Upper lobe of left lung (tissue), 6 donors: ENCODE data around the gene PTPN6. TPM values are rescaled to one million over a fixed set of nuclear protein-coding genes. Genes with fewer than 3 reads are reported as not detected.

Experiments
- ATAC-seq, 2 donors: fragments of 200-7000 bp; cut with Tn5 transposase; one replicate each; pipeline ENCODE4 v1.9.1; 2022; ENCODE audit warnings: mild to moderate bottlenecking in 2 of 2, moderate library complexity in 2 of 2; ENCODE audit not compliant: low FRiP score in 2 of 2
- DNase-seq, 2 donors: peaks; one replicate each; pipeline ENCODE4 v3.0.0-alpha.2; 2019 to 2020
- H3K27ac ChIP-seq, 4 donors: fragments of 200-600 bp; sonication (generic); one replicate each; pipeline ENCODE4 v1.5.1; 2016 to 2019
- H3K27me3 ChIP-seq, 4 donors: fragments of 200-600 bp; sonication (generic); one replicate each; pipeline ENCODE4 v1.5.1; 2017 to 2019
- H3K36me3 ChIP-seq, 4 donors: fragments of 200-600 bp; sonication (generic); one replicate each; pipeline ENCODE4 v1.5.1; 2016 to 2019
- H3K4me1 ChIP-seq, 4 donors: fragments of 200-600 bp; sonication (generic); one replicate each; pipeline ENCODE4 v1.5.1; 2018 to 2019
- H3K4me3 ChIP-seq, 4 donors: fragments of 200-600 bp; sonication (generic); one replicate each; pipeline ENCODE4 v1.5.1; 2017 to 2019; ENCODE audit warnings: mild to moderate bottlenecking in 2 of 4, moderate library complexity in 1 of 4
- H3K9me3 ChIP-seq, 4 donors: fragments of 200-600 bp; sonication (generic); one replicate each; pipeline ENCODE4 v1.5.1; 2018 to 2019
- CTCF ChIP-seq, 6 experiments: fragments of 450-650 bp in 4 of 6; fragments of 200-600 bp in 2 of 6; sonication (generic) in 2 of 6; IDR thresholded peaks; one replicate each; pipeline ENCODE4 v1.5.1; 2016 to 2019; ENCODE audit warnings: antibody characterized with exemption in 6 of 6
- EP300 ChIP-seq, 4 donors: sonication (generic); formaldehyde crosslinking; IDR thresholded peaks; one replicate each; pipeline ENCODE4 v1.5.1; 2017; ENCODE audit warnings: antibody characterized with exemption in 4 of 4, control low read depth in 2 of 4
- POLR2A ChIP-seq, 4 donors: fragments of 450-650 bp; IDR thresholded peaks; one replicate each; pipeline ENCODE4 v1.5.1; 2016 to 2017; ENCODE audit warnings: antibody characterized with exemption in 4 of 4, mild to moderate bottlenecking in 2 of 4
- POLR2AphosphoS5 ChIP-seq, 2 donors: sonication (generic); formaldehyde crosslinking; IDR thresholded peaks; one replicate each; pipeline ENCODE4 v1.5.1; 2017; ENCODE audit warnings: antibody characterized with exemption in 2 of 2
- WGBS, 2 donors: methylation state at CpG; one replicate each; pipeline ENCODE4 v1.1.5; 2017 to 2018; 5-methylcytosine and 5-hydroxymethylcytosine counted together
- total RNA-seq, 6 donors: library from RNA; depleted of rRNA in 4 of 6; stranded (reverse); fragments of >200 nt in 4 of 6; gene quantifications; one replicate each; pipeline versions ENCODE4 v1.1.0 to v1.2.1, GENCODE V29; 2016 to 2021
- donor health status: DM: no; HTN: no; CAD: no; lungs with moderate emphysema.
- donor health status: DM: no; HTN: yes; CAD: no; lungs with severe emphysema.

Gene PTPN6
- total RNA-seq, 6 donors from 2014 or later: 56.3 to 215 (median 114) TPM

- H3K27ac ChIP-seq: peak overlapping the region; percentile 59 to 98 (median 93)
- TF ChIP-seq POLR2AphosphoS5 (IDR thresholded peaks at IDR 0.05) (no peak), EP300 (IDR thresholded peaks at IDR 0.05) (no peak), CTCF (IDR thresholded peaks at IDR 0.05) (no peak), POLR2A (IDR thresholded peaks at IDR 0.05) (no peak)
- ATAC-seq (no peak), DNase-seq (no peak)
- peaks cover 0 to 32% (median 13%) of the 10 kb centered on the region in 4 donors for H3K36me3 ChIP-seq
- no peaks in the 10 kb centered on the region for H3K9me3 ChIP-seq
- peak overlapping the region in 2 of 4 donors; percentile 49 to 51 for H3K4me3 ChIP-seq
- no peaks in the 10 kb centered on the region for H3K27me3 ChIP-seq
- 72 to 89% methylated on average over 1 to 11 of the region's 11 CpGs for WGBS, 2 donors
- peaks cover 24 to 63% (median 41%) of the 10 kb centered on the region in 4 donors for H3K4me1 ChIP-seq
These were observed 5.5 kb upstream of the PTPN6 start for GRCh38 chr12:6945613-6946012.

- 25 to 38% methylated on average over 24 to 31 of the region's 32 CpGs for WGBS, 2 donors
These were observed 4.9 kb upstream of the PTPN6 start for GRCh38 chr12:6946033-6946919.

GRCh38 chr12:6946920-6947374 lies 4.2 kb upstream of the PTPN6 start:
- no peak for ATAC-seq
- H3K36me3 ChIP-seq: peaks cover 0 to 18% (median 1%) of the 10 kb centered on the region in 4 donors
- no peaks in the 10 kb centered on the region for H3K27me3 ChIP-seq
- no peaks in the 10 kb centered on the region for H3K9me3 ChIP-seq
- H3K4me1 ChIP-seq: peaks cover 24 to 67% (median 43%) of the 10 kb centered on the region in 4 donors
- TF ChIP-seq EP300 (IDR thresholded peaks at IDR 0.05) (no peak), POLR2A (IDR thresholded peaks at IDR 0.05) (no peak), POLR2AphosphoS5 (IDR thresholded peaks at IDR 0.05) (no peak), CTCF (IDR thresholded peaks at IDR 0.05) (no peak)
- peak overlapping the region in 3 of 4 donors; percentile 32 to 51 (median 49) for H3K4me3 ChIP-seq
- H3K27ac ChIP-seq: peak overlapping the region; percentile 59 to 98 (median 93)
- no peak for DNase-seq
- WGBS, 2 donors: 65 to 67% methylated on average over 8 of the region's 8 CpGs

More at GRCh38 chr12:6946033-6946919, 4.9 kb upstream of the PTPN6 start:
- Histone ChIP-seq H3K4me1 (peaks cover 24 to 67% (median 43%) of the 10 kb centered on the region in 4 donors), H3K36me3 (peaks cover 0 to 25% (median 8%) of the 10 kb centered on the region in 4 donors), H3K9me3 (no peaks in the 10 kb centered on the region), H3K27ac (peak overlapping the region; percentile 59 to 98 (median 93)), H3K4me3 (peak overlapping the region in 3 of 4 donors; percentile 32 to 51 (median 49)), H3K27me3 (no peaks in the 10 kb centered on the region)
- ATAC-seq (peak; percentile 18 to 89), DNase-seq (peak; percentile 95 to 97)
- TF ChIP-seq EP300 (IDR thresholded peaks at IDR 0.05) (no peak), POLR2A (IDR thresholded peaks at IDR 0.05) (peak in 2 of 4 donors; percentile 81 to 83), CTCF (IDR thresholded peaks at IDR 0.05) (peak in 3 of 6 experiments; percentile 29 to 31 (median 29)), POLR2AphosphoS5 (IDR thresholded peaks at IDR 0.05) (peak; percentile 53 to 97)

GRCh38 chr12:6947615-6948014 lies 3.5 kb upstream of the PTPN6 start:
- H3K4me3 ChIP-seq: no peak overlapping the region
- peaks cover 0 to 15% (median under 1%) of the 10 kb centered on the region in 4 donors for H3K36me3 ChIP-seq
- whole genome bisulfite sequencing, 2 donors: 79 to 86% methylated on average over 8 of the region's 8 CpGs
- H3K27ac ChIP-seq: no peak overlapping the region
- H3K27me3 ChIP-seq: no peaks in the 10 kb centered on the region
- no peak for TF ChIP-seq EP300 (IDR thresholded peaks at IDR 0.05)
- no peak for TF ChIP-seq CTCF (IDR thresholded peaks at IDR 0.05)
- peaks cover 22 to 66% (median 41%) of the 10 kb centered on the region in 4 donors for H3K4me1 ChIP-seq
- ATAC-seq (no peak), DNase-seq (no peak)
- no peaks in the 10 kb centered on the region for H3K9me3 ChIP-seq
